Ishikawa (cell line): ENCODE results near the gene LRBA.

ENCODE experiments used
- CEBPB ChIP-seq: IDR thresholded peaks from 2 replicates; pipeline ENCODE4 v1.6.1; 2012
- CREB1 ChIP-seq: IDR thresholded peaks from 2 replicates; pipeline ENCODE4 v1.6.1; 2012; ENCODE audit warnings: low read depth
- EGR1 ChIP-seq: IDR thresholded peaks from 2 replicates; pipeline ENCODE4 v1.6.1; 2012
- EP300 ChIP-seq: IDR thresholded peaks from 2 replicates; pipeline ENCODE4 v1.6.1; 2012; ENCODE audit warnings: borderline replicate concordance
- FOXM1 ChIP-seq: IDR thresholded peaks from 2 replicates; pipeline ENCODE4 v1.6.1; 2012; ENCODE audit warnings: low read depth, borderline replicate concordance
- MAX ChIP-seq: IDR thresholded peaks from 2 replicates; pipeline ENCODE4 v1.6.1; 2012
- NFIC ChIP-seq: IDR thresholded peaks from 2 replicates; pipeline ENCODE4 v1.6.1; 2012
- RAD21 ChIP-seq: IDR thresholded peaks from 2 replicates; pipeline ENCODE4 v1.6.1; 2012; ENCODE audit warnings: low read depth
- REST ChIP-seq: IDR thresholded peaks from 2 replicates; pipeline ENCODE4 v1.6.1; 2012; ENCODE audit warnings: low read depth, mild to moderate bottlenecking
- TAF1 ChIP-seq: IDR thresholded peaks from 2 replicates; pipeline ENCODE4 v1.6.1; 2012; ENCODE audit warnings: low read depth, mild to moderate bottlenecking
- TCF12 ChIP-seq: IDR thresholded peaks from 2 replicates; pipeline ENCODE4 v1.6.1; 2012; ENCODE audit warnings: low read depth
- TEAD4 ChIP-seq: IDR thresholded peaks from 2 replicates; pipeline ENCODE4 v1.6.1; 2012
- USF1 ChIP-seq: IDR thresholded peaks from 2 replicates; pipeline ENCODE4 v1.6.1; 2012
- YY1 ChIP-seq: IDR thresholded peaks from 2 replicates; pipeline ENCODE4 v1.6.1; 2012; ENCODE audit warnings: low read depth
- ZBTB7A ChIP-seq: IDR thresholded peaks from 2 replicates; pipeline ENCODE4 v1.6.1; 2012; ENCODE audit warnings: low read depth

Gene LRBA

GRCh38 chr4:150768497-150768896 lies 246.6 kb downstream of the LRBA start:
- no peak for TF ChIP-seq NFIC
- TF ChIP-seq EGR1 = no peak
- TF ChIP-seq REST = no peak
- no peak for TF ChIP-seq CREB1
- TF ChIP-seq RAD21 = no peak
- no peak for TF ChIP-seq ZBTB7A
- no peak for TF ChIP-seq CEBPB
- no peak for TF ChIP-seq EP300
- TF ChIP-seq TCF12 = no peak
- no peak for TF ChIP-seq FOXM1
- TF ChIP-seq YY1 = no peak
- no peak for TF ChIP-seq TAF1
- TF ChIP-seq MAX = no peak
- no peak for TF ChIP-seq TEAD4
- TF ChIP-seq USF1 = no peak

- TF ChIP-seq NFIC = no peak
- no peak for TF ChIP-seq TEAD4
- TF ChIP-seq REST = no peak
- TF ChIP-seq TCF12 = no peak
- TF ChIP-seq YY1 = no peak
- no peak for TF ChIP-seq CREB1
- no peak for TF ChIP-seq EP300
- no peak for TF ChIP-seq MAX
- no peak for TF ChIP-seq RAD21
- TF ChIP-seq EGR1 = no peak
- no peak for TF ChIP-seq USF1
- no peak for TF ChIP-seq FOXM1
- no peak for TF ChIP-seq CEBPB
- TF ChIP-seq ZBTB7A = no peak
- no peak for TF ChIP-seq TAF1
These were observed 249.9 kb downstream of the LRBA start for GRCh38 chr4:150765216-150765615.

- TF ChIP-seq USF1 (no peak), RAD21 (no peak), TAF1 (no peak), CEBPB (no peak), ZBTB7A (no peak), EP300 (no peak)
These were observed 263.4 kb downstream of the LRBA start for GRCh38 chr4:150751648-150752047.

GRCh38 chr4:150750824-150751223 lies 264.3 kb downstream of the LRBA start:
- no peak for TF ChIP-seq CREB1
- TF ChIP-seq MAX = no peak
- no peak for TF ChIP-seq TEAD4
- TF ChIP-seq FOXM1 = no peak
- no peak for TF ChIP-seq REST
- TF ChIP-seq NFIC = no peak
- no peak for TF ChIP-seq TCF12
- no peak for TF ChIP-seq RAD21
- no peak for TF ChIP-seq EGR1
- no peak for TF ChIP-seq TAF1
- TF ChIP-seq YY1 = no peak
- no peak for TF ChIP-seq EP300
- TF ChIP-seq USF1 = no peak
- no peak for TF ChIP-seq CEBPB
